Erythroblast (primary cell): ENCODE measurements around the gene RABGGTA.

Experiments used
- DNase-seq, 2 experiments: peaks; one replicate each; lab custom pipeline; 2025; lab: John Stamatoyannopoulos, UW
- GATA1 ChIP-seq: IDR thresholded peaks from 2 replicates; pipeline ENCODE4 v1.6.1; 2011; ENCODE audit warnings: low read depth, mild to moderate bottlenecking, control low read depth, low read length, moderate library complexity
- POLR2A ChIP-seq: IDR thresholded peaks from 2 replicates; pipeline ENCODE4 v1.6.1; 2011; ENCODE audit warnings: mild to moderate bottlenecking, low read length

RABGGTA gene

DNA sequence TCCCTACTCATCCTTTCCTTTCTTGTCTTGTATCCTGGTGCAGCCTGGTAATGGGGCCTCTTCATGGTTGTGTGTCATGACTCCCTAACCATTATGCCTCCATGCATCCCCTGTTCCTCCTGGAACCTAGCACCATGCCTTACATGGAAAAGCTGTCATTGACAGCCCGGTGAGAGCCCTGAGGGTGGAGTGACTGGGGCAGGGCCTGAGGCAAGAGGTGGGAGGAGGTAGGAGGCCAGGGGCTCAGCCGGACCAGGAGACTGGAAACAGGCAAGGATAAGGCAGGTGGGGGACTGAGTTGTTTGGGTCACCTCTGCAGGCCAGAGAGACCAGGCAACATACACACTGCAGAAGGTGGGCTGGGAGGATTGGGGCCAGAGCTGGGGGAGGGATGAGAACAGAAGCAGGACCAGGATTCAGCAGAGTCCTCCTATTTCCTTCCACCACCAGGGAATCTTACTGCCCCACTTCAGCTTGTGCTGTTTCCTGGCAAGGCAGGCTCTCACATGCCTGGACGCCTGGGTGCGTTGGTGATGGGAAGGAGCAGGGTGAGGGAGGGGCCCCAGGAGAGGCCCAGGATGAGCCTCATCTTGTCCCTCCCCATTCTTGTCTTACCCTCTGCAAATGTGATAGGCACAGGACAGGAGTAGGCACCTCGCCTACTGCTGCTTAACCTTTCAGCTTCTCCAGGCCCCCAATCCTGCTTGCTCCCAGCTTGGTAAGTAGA is 38.3 kb upstream of the RABGGTA start, which contains the start of gene LTB4R2:
LTB4R2 (plus strand) TSS at position 603 of the 727 bp plus-strand sequence. CDS start 525 bp downstream, outside the sequence.
- TF ChIP-seq GATA1, result no peak
- no peak for TF ChIP-seq POLR2A
- DNase-seq, result no peak

DNA sequence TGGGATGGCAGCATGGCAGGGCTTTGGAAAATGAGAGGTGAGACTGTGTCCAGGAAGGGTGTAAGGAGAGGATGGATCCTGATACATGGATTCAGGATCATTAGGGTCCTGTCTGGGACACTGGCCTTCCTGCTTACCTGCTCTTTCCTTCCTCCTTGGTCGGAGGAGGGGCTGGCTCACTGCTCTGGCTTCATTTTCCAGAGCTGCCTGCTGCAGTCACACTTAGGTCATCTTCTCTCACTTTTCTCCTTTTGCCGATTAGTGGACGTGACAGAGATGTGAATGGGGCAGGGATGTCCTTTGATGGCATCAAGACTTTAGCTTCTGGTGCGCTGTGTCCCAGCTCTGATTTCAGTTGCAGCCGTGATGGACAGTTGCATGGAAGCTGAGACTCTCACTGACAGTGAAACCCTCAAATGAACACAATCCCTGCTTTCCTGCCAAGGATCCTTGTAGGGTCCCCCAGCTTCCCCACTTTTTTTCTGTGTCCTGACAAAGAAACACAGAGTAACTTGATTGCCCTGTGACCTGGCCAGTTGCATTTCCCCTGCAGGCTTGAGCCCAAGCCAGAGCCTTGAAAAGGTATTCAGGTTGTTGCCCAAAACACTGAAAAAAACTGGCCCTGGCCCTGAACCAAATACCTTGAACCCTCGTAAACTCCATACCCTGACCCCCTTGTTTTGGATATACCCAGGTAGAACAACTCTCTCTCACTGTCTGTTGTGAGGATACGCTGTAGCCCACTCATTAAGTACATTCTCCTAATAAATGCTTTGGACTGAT is 37.1 kb upstream of the RABGGTA start:
- DNase-seq, result no peak
- TF ChIP-seq GATA1 (no peak), POLR2A (no peak)

- peak; percentile 60 to 77 for DNase-seq
- TF ChIP-seq GATA1 (no peak), POLR2A (no peak)
These were observed 36.4 kb upstream of the RABGGTA start, which contains the start of gene CIDEB for GRCh38 chr14:24307575-24308341. CIDEB (minus strand) TSS chr14:24307977; CDS start chr14:24307858, 119 bp downstream.

DNA sequence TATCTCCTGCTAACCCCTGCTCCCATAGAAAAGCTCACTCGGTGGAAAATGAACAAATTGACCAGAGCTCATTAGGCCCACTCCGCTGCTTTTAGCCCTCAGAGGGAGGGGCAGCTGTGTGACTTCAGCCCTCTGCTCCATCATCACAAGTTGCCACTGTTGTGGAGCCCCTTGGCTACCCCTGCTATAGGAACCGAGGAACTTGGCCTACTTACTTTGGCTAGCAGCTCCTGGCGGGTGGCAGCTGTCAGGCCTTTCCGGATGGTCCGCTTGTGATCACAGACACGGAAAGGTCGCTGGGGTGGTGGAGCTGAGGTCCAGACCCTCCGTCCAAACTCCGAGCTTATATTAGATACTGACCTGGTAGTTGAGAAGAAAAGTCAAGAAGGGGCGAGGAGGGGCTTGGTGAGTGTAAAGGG is 35.8 kb upstream of the RABGGTA start:
- no peak for TF ChIP-seq POLR2A
- no peak for TF ChIP-seq GATA1
- no peak for DNase-seq

DNA sequence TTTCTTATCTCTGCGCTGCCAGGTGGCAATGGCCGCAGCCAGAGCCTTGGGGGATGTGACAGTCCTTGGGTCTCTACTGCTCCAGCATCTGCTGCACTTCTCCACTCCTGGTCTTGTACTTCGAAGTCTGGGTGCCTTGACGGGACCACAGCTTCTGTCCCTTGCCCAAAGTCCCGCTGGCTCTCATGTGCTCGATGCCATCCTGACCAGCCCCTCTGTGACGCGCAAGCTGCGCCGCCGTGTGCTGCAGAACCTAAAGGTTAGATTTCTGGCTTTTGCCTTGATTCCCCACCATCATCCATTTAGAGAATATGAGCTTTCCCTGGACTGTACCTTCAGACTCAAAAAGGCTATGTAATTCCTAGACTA is 32.6 kb upstream of the RABGGTA start:
- TF ChIP-seq POLR2A (no peak), GATA1 (no peak)
- no peak for DNase-seq

DNA sequence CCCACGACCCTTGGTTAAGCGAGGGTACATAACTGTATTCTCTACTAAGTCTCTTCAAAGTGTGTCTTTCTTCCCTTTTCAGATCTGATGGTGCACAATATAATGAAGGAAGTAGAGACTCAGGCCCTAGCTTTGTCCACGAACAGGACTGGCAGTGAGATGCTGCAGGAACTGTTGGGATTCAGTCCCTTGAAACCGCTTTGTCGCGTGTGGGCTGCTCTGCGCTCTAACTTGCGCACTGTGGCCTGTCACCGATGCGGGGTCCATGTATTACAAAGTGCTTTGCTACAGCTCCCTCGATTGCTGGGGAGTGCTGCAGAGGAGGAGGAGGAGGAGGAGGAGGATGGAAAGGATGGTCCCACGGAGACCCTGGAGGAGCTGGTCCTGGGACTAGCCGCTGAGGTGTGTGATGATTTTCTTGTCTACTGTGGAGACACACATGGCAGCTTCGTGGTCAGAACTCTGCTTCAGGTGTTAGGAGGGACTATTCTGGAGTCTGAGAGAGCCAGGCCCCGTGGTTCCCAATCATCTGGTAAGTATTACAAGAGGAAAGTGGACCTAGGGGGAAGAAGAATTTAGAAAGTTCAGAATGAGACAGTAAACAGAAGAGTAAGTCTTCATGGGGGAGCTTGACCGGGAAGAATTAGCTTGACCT is 29.1 kb upstream of the RABGGTA start:
- no peak for TF ChIP-seq POLR2A
- no peak for TF ChIP-seq GATA1
- peak; percentile 32 to 53 for DNase-seq

GRCh38 chr14:24299255-24300191 is 28.1 kb upstream of the RABGGTA start, which contains the start of the genes DHRS1 and NOP9:
DHRS1 (minus strand) TSS chr14:24299780; CDS start chr14:24299106, 674 bp downstream.
NOP9 (plus strand) TSS chr14:24299850; CDS start chr14:24299955, 105 bp downstream.
- TF ChIP-seq POLR2A, result peak; percentile 78
- TF ChIP-seq GATA1, result no peak
- peak; percentile 95 to 98 for DNase-seq

DNA sequence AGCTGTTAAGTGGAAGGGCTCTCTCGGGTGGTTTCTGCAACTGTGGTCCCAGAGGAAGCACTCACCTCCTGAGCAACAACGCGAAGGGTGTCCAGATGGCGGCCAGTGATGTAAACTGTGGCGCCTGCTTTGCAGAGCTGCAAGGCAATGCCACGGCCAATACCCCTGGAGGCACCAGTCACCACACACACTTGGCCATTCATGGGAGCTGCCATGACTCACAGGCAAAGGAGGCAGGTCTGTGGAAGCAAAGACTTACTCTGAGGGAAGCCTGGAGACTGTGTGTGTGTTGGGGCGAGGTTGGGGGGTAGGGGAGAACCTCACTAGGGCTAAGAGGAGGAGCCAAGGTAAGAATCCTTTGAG is 27.5 kb upstream of the RABGGTA start:
- peak; percentile 56 to 61 for DNase-seq
- no peak for TF ChIP-seq GATA1
- no peak for TF ChIP-seq POLR2A

DNA sequence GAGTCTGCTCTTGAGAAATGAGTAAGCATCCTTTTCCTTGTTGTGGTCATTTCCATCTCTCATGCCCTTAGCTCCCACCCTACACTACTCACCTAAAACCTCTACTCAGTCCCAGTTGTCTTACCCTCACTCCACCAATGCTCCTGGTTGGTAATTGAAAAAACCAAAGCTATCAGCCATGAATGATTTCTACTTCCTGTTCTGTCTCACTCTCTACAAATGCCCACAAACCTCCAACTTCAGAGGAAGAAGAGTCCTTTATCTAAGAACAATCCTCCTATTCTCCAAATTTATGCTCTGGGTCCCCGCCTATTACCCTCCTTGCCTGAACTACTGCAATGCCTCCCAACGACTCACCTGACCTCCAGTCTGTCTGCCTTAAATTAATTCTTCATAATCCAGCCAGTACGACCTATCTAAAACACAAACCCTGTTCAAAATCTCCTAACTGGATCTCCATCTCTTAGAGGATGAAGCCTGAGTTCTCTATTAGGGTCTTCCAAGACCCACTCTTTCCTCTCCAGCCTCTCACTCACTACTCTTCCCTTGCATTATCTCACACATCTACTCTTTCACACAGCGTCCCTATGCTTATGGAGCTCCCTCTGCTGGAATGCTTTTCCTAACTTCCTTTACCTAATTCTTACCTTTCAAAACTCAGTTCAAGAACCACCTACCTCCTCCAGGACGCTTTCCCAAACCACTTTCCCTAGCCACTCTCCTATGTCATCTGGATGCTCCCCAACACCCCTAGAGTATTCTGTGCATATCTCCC is 26.0 kb upstream of the RABGGTA start:
- TF ChIP-seq POLR2A, result no peak
- no peak for TF ChIP-seq GATA1
- peak; percentile 45 to 66 for DNase-seq

DNA sequence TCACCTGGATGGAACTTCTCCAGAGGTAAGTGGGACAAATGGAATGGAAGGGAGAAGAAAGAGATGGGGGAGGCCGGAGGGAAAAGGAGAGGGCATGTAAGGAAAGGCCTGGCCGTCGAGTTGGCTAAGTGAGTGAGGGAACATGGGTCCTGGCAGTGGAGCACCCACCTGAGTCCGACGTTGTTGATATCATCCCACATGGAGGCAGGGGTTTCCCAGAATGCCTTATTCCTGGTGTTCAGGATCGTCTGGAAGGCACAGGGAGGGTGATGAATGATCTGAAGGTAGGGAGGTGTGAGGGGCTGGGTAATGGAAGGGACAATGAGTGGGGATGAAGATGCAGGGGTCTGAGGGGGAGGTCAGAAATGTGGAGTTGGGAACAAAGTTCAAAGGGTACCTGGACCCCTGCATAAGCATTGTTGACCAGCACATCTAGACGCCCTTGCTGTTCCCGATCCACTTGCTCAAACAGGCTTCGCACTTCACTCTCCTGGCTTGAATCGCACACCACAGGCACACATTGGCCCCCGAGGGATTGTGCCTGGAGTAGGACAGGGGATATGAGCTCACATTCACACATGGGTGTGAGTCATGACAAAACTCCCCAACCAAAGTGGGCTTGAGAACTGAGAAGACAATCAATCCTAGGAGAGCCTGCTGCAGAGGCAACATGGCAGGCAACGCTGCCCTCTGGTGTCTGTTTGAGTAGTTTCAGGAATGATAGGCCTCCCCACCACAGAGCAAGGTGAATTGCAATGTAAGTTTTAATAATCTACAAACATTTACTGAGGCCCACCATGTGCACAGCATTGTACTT is 25.2 kb upstream of the RABGGTA start:
- DNase-seq, result peak; percentile 81 to 89
- TF ChIP-seq GATA1 (no peak), POLR2A (no peak)
